HepG2 (cell line): Measurements from ENCODE around the gene TUBA4B. TPM values are rescaled to one million over a fixed set of nuclear protein-coding genes. Genes with fewer than 3 reads are reported as not detected.

ENCODE experiments used
- AGO1 ChIP-seq: fragments of 200-400 bp; formaldehyde crosslinking; IDR thresholded peaks from 2 replicates; pipeline ENCODE4 v1.6.1; 2017; ENCODE audit warnings: mild to moderate bottlenecking, low read depth, low read length, moderate library complexity; ENCODE audit not compliant: poor library complexity, severe bottlenecking
- ARNT ChIP-seq: fragments of 450-650 bp; IDR thresholded peaks from 2 replicates; pipeline ENCODE4 v1.6.1; 2017
- DR1 ChIP-seq: sonication (generic); formaldehyde crosslinking; IDR thresholded peaks from 2 replicates; pipeline ENCODE4 v1.8.0; 2021; ENCODE audit warnings: mild to moderate bottlenecking, missing genetic modification reagents, inconsistent platforms
- KDM6A ChIP-seq: IDR thresholded peaks from 2 replicates; pipeline ENCODE4 v1.6.1; 2016; ENCODE audit warnings: low read depth
- POLR2AphosphoS5 ChIP-seq: IDR thresholded peaks from 2 replicates; pipeline ENCODE4 v1.6.1; 2012; ENCODE audit warnings: low read depth, low read length
- SP5 ChIP-seq: IDR thresholded peaks from 2 replicates; pipeline ENCODE4 v1.6.1; 2016; ENCODE audit warnings: low read depth, borderline replicate concordance
- SUZ12 ChIP-seq: fragments of 150-350 bp; IDR thresholded peaks from 2 replicates; pipeline ENCODE4 v1.6.1; 2014; ENCODE audit warnings: low read depth, low read length
- TP53 ChIP-seq: sonication (generic); formaldehyde crosslinking; conservative IDR thresholded peaks from 2 replicates; pipeline ENCODE4 v1.4.0; 2020; ENCODE audit warnings: missing genetic modification reagents
- U2AF1 ChIP-seq: fragments of 200-400 bp; formaldehyde crosslinking; optimal IDR thresholded peaks from 2 replicates; pipeline ENCODE3; 2017; ENCODE audit warnings: mild to moderate bottlenecking, low read depth, low read length
- ZFP41 ChIP-seq: sonication (generic); formaldehyde crosslinking; IDR thresholded peaks from 2 replicates; pipeline ENCODE4 v1.4.0; 2020; ENCODE audit warnings: mild to moderate bottlenecking, missing genetic modification reagents, borderline replicate concordance
- ZFP90 ChIP-seq: sonication (generic); formaldehyde crosslinking; IDR thresholded peaks from 2 replicates; pipeline ENCODE4 v1.8.0; 2022; ENCODE audit warnings: missing genetic modification reagents, mild to moderate bottlenecking, inconsistent platforms, borderline replicate concordance
- ZFYVE20 ChIP-seq: sonication (generic); formaldehyde crosslinking; IDR thresholded peaks from 2 replicates; pipeline ENCODE4 v1.8.0; 2023; ENCODE audit warnings: low read depth, mild to moderate bottlenecking, moderate library complexity, missing genetic modification reagents, borderline replicate concordance
- ZNF333 ChIP-seq: sonication (generic); formaldehyde crosslinking; IDR thresholded peaks from 2 replicates; pipeline ENCODE4 v1.4.0; 2020; ENCODE audit warnings: mild to moderate bottlenecking, missing genetic modification reagents, borderline replicate concordance
- ZNF354B ChIP-seq: sonication (generic); formaldehyde crosslinking; IDR thresholded peaks from 2 replicates; pipeline ENCODE4 v1.8.0; 2022; ENCODE audit warnings: mild to moderate bottlenecking, missing genetic modification reagents
- ZNF446 ChIP-seq: sonication (generic); formaldehyde crosslinking; IDR thresholded peaks from 2 replicates; pipeline ENCODE4 v1.5.0; 2020; ENCODE audit warnings: mild to moderate bottlenecking, missing genetic modification reagents
- ZNF564 ChIP-seq: sonication (generic); formaldehyde crosslinking; IDR thresholded peaks from 2 replicates; pipeline ENCODE4 v1.8.1; 2023; ENCODE audit warnings: mild to moderate bottlenecking, missing genetic modification reagents
- ZNF878 ChIP-seq: sonication (generic); formaldehyde crosslinking; IDR thresholded peaks from 2 replicates; pipeline ENCODE4 v1.8.1; 2023; ENCODE audit warnings: mild to moderate bottlenecking, missing genetic modification reagents, moderate library complexity
- polyA plus RNA-seq, 8 experiments: library from polyadenylated mRNA; depleted of rRNA in 3 of 8; stranded (reverse) in 7 of 8; unstranded in 1 of 8; fragments of >200 nt; fragmentation: Illumina TruSeq in 4 of 8; extraction: Trizol in 4 of 8; gene quantifications; 2 replicates each; pipeline versions ENCODE4 v1.2.1 to v1.2.3, GENCODE V29; 2011 to 2016; ENCODE audit warnings: low read depth in 4 of 8, missing spikeins in 1 of 8, mixed read lengths in 1 of 8; ENCODE audit not compliant: insufficient read depth in 1 of 8
- total RNA-seq, 5 experiments: library from RNA; depleted of rRNA; stranded (reverse); fragments of >200 nt; fragmentation: Illumina TruSeq; extraction: Trizol; gene quantifications; 2 replicates each; pipeline ENCODE4 v1.2.3, GENCODE V29; 2016; ENCODE audit warnings: low read depth in 1 of 5
- TF ChIP-seq, protein P1 (sequence below): IDR thresholded peaks from 2 replicates; pipeline ENCODE4 v1.6.1; 2012; ENCODE audit warnings: low read depth, low read length, improper control_type of control experiment
- TF ChIP-seq, protein P2 (sequence below): sonication (generic); formaldehyde crosslinking; IDR thresholded peaks from 2 replicates; pipeline ENCODE4 v1.4.0; 2020; ENCODE audit warnings: missing genetic modification reagents
- TF ChIP-seq, protein P3 (sequence below): IDR thresholded peaks from 2 replicates; pipeline ENCODE4 v1.6.1; 2012; ENCODE audit warnings: inconsistent platforms
- TF ChIP-seq, protein P4 (sequence below): sonication (generic); formaldehyde crosslinking; IDR thresholded peaks from 2 replicates; pipeline ENCODE4 v1.5.0; 2020; ENCODE audit warnings: missing genetic modification reagents
- TF ChIP-seq, protein P5 (sequence below): sonication (generic); formaldehyde crosslinking; IDR thresholded peaks from 2 replicates; pipeline ENCODE4 v1.8.1; 2022; ENCODE audit warnings: low read depth, mild to moderate bottlenecking, missing genetic modification reagents

The TUBA4B gene
- total and polyA plus RNA-seq, 2 of the 13 experiments (the other 11 are each of a cell fraction or from before 2014, with no cell fraction given), result 0.18 to 0.22 TPM

DNA sequence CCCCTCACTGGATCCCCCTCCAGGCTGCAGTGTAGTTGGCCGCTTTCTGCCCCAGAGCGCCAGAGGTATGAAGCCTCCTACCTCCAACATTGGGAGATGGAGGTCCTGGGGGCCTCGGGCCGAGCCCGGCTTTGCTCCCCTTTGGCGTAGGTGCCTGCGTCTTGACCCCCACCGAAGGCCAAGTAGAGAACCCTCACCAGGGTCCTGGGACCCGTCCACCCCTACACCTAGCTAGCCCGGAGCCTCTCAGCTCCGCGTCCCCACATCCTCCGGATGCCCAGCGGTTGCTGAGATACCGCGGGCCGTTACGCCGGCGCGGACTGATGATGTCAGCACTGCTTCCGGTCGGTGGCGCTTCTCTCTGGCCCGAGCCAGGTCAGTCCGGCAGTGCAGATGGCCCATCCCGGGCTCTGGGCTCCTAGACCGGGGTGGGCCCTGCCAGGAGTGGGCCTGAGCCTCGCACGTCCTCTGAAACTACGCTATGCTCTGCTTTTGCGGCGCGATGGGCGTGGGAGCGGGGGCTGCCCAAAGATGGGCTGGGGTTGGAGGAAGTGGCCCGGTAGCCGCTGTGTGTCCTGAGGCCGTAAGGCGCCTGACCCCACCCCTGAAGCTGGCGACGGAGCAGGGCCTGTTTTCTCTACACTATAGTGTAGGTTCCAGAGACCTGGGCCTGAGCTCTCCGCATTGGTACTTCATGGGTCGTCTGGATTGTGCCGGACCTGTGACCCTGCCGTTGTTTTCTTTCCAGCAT lies 7.7 kb upstream of the TUBA4B start, which contains the start of the genes GLB1L and STK16 (continued):
- TF ChIP-seq ZFP41, result peak; percentile 93; the same call in 1 of the 2 replicates
- TF ChIP-seq SP5 (CRISPR knock-in tag), result 0 out of 2 replicates have a peak, but pooled peaks have one; percentile 60
- TF ChIP-seq DR1 (CRISPR knock-in tag), result peak; percentile 86
- TF ChIP-seq ZFYVE20 (CRISPR knock-in tag), result no peak
- TF ChIP-seq ARNT, result no peak
- TF ChIP-seq, protein P1, sequence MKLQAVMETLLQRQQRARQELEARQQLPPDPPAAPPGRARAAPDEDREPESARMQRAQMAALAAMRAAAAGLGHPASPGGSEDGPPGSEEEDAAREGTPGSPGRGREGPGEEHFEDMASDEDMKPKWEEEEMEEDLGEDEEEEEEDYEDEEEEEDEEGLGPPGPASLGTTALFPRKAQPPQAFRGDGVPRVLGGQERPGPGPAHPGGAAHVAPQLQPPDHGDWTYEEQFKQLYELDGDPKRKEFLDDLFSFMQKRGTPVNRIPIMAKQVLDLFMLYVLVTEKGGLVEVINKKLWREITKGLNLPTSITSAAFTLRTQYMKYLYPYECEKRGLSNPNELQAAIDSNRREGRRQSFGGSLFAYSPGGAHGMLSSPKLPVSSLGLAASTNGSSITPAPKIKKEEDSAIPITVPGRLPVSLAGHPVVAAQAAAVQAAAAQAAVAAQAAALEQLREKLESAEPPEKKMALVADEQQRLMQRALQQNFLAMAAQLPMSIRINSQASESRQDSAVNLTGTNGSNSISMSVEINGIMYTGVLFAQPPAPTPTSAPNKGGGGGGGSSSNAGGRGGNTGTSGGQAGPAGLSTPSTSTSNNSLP, result no peak
- TF ChIP-seq AGO1, result peak; percentile 43
- TF ChIP-seq, protein P2, sequence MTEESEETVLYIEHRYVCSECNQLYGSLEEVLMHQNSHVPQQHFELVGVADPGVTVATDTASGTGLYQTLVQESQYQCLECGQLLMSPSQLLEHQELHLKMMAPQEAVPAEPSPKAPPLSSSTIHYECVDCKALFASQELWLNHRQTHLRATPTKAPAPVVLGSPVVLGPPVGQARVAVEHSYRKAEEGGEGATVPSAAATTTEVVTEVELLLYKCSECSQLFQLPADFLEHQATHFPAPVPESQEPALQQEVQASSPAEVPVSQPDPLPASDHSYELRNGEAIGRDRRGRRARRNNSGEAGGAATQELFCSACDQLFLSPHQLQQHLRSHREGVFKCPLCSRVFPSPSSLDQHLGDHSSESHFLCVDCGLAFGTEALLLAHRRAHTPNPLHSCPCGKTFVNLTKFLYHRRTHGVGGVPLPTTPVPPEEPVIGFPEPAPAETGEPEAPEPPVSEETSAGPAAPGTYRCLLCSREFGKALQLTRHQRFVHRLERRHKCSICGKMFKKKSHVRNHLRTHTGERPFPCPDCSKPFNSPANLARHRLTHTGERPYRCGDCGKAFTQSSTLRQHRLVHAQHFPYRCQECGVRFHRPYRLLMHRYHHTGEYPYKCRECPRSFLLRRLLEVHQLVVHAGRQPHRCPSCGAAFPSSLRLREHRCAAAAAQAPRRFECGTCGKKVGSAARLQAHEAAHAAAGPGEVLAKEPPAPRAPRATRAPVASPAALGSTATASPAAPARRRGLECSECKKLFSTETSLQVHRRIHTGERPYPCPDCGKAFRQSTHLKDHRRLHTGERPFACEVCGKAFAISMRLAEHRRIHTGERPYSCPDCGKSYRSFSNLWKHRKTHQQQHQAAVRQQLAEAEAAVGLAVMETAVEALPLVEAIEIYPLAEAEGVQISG (CRISPR knock-in tag), result peak; percentile 96
- peak; percentile 95 for TF ChIP-seq U2AF1
- TF ChIP-seq ZNF446 (CRISPR knock-in tag), result peak; percentile 37; the same call in 1 of the 2 replicates
- TF ChIP-seq ZNF564 (CRISPR knock-in tag), result no peak
- TF ChIP-seq SUZ12, result no peak
- TF ChIP-seq ZNF878 (CRISPR knock-in tag), result no peak
- no peak for TF ChIP-seq ZNF354B (CRISPR knock-in tag)
- peak; percentile 92 for TF ChIP-seq ZFP90 (CRISPR knock-in tag)
- peak; percentile 47; the same call in 1 of the 2 replicates for TF ChIP-seq ZNF333 (CRISPR knock-in tag)
- TF ChIP-seq, protein P3, sequence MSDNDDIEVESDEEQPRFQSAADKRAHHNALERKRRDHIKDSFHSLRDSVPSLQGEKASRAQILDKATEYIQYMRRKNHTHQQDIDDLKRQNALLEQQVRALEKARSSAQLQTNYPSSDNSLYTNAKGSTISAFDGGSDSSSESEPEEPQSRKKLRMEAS, result peak; percentile 76
- TF ChIP-seq KDM6A (CRISPR knock-in tag), result peak; percentile 19; the same call in 1 of the 2 replicates
- TF ChIP-seq, protein P4, sequence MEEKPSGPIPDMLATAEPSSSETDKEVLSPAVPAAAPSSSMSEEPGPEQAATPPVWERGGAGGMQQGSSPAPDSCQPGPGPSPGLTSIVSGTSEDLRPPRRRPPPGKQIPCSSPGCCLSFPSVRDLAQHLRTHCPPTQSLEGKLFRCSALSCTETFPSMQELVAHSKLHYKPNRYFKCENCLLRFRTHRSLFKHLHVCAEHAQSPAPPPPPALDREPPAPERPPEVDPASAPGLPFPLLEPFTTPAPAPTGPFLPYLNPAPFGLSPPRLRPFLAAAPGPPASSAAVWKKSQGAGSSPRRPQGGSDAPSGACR (CRISPR knock-in tag), result no peak; the same call in 1 of the 2 replicates
- TF ChIP-seq, protein P5, sequence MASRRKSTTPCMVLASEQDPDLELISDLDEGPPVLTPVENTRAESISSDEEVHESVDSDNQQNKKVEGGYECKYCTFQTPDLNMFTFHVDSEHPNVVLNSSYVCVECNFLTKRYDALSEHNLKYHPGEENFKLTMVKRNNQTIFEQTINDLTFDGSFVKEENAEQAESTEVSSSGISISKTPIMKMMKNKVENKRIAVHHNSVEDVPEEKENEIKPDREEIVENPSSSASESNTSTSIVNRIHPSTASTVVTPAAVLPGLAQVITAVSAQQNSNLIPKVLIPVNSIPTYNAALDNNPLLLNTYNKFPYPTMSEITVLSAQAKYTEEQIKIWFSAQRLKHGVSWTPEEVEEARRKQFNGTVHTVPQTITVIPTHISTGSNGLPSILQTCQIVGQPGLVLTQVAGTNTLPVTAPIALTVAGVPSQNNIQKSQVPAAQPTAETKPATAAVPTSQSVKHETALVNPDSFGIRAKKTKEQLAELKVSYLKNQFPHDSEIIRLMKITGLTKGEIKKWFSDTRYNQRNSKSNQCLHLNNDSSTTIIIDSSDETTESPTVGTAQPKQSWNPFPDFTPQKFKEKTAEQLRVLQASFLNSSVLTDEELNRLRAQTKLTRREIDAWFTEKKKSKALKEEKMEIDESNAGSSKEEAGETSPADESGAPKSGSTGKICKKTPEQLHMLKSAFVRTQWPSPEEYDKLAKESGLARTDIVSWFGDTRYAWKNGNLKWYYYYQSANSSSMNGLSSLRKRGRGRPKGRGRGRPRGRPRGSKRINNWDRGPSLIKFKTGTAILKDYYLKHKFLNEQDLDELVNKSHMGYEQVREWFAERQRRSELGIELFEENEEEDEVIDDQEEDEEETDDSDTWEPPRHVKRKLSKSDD (CRISPR knock-in tag), result no peak; the same call in 1 of the 2 replicates
- TF ChIP-seq POLR2AphosphoS5, result peak; percentile 96
- peak; percentile 87; the same call in 1 of the 2 replicates for TF ChIP-seq TP53 (CRISPR knock-in tag)
